ENCODE measurements around the gene SUOX.

SUOX gene

DNA sequence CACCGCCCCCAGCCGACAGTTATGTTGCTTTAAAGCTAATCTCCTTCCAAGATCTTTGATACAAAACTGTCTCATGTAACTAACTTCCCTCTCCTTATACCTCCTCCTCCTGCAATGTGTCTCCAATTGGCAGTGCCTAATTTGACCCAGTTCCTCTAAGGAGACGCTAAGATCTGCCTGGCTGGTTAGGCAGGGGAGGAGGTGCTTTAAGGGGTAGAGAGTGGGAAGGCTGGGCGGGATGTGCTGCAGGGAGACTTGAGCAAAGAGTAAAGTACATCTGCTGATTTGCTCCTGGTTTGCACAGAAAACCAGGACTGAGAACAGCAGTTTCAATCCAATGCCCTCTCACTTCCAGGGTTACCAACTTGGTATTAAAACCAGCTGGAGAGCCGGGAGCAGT is 16.4 kb downstream of the SUOX start:
- Histone ChIP-seq H3K27ac (ENCODE audit: low read depth, low read length, poor library complexity, severe bottlenecking) (no peak overlapping the region), H3K36me3 (ENCODE audit: insufficient read depth, low read length) (no peaks in the 10 kb centered on the region), H3K9me2 (ENCODE audit: low read depth, low read length) (no peaks in the 10 kb centered on the region), H3K4me2 (ENCODE audit: low read length) (no peak overlapping the region), H3K4me1 (ENCODE audit: insufficient read depth, low read length, severe bottlenecking) (peaks cover 8% of the 10 kb centered on the region), H3K9me3 (ENCODE audit: low read length) (no peaks in the 10 kb centered on the region), H3K4me3 (ENCODE audit: low read depth, low read length, poor library complexity, severe bottlenecking) (no peak overlapping the region), H3K27me3 (ENCODE audit: insufficient read depth, low read length) (no peaks in the 10 kb centered on the region), H3K79me2 (ENCODE audit: insufficient read depth, low read length) (no peaks in the 10 kb centered on the region), H4K20me1 (ENCODE audit: insufficient read depth, low read length) (no peaks in the 10 kb centered on the region), H2AFZ (ENCODE audit: low read length) (no peak overlapping the region), H3F3A (ENCODE audit: insufficient read depth, low read length) (no peaks in the 10 kb centered on the region), H3K9ac (ENCODE audit: low read length) (no peak overlapping the region)
- TF ChIP-seq EZH2 (IDR thresholded peaks at IDR 0.05; ENCODE audit: borderline replicate concordance, low read length) = no peak
- TF ChIP-seq, protein P1, sequence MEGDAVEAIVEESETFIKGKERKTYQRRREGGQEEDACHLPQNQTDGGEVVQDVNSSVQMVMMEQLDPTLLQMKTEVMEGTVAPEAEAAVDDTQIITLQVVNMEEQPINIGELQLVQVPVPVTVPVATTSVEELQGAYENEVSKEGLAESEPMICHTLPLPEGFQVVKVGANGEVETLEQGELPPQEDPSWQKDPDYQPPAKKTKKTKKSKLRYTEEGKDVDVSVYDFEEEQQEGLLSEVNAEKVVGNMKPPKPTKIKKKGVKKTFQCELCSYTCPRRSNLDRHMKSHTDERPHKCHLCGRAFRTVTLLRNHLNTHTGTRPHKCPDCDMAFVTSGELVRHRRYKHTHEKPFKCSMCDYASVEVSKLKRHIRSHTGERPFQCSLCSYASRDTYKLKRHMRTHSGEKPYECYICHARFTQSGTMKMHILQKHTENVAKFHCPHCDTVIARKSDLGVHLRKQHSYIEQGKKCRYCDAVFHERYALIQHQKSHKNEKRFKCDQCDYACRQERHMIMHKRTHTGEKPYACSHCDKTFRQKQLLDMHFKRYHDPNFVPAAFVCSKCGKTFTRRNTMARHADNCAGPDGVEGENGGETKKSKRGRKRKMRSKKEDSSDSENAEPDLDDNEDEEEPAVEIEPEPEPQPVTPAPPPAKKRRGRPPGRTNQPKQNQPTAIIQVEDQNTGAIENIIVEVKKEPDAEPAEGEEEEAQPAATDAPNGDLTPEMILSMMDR (IDR thresholded peaks at IDR 0.05; ENCODE audit: low read length) = no peak

DNA sequence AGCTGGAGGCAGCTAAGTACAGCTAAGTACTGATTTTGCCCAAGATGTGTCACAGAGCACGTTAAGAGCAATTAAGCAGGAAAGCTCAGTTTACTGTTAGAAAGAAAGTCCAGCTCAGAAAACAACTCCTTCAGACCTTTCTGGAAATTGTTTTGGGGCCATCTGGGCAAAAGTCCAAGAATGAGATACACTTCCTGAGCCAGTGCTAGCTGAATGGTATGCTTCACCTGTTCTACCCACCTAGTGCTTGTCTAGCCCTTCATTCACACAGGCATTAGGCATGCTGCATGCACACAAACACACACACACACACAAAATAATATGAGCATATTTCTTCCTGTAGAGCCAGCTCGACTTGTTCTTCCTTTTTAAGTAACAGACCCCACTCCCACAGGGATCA is 17.1 kb downstream of the SUOX start:
- no peak for TF ChIP-seq EZH2 (IDR thresholded peaks at IDR 0.05; ENCODE audit: borderline replicate concordance, low read length)
- TF ChIP-seq, protein P1 (IDR thresholded peaks at IDR 0.05; ENCODE audit: low read length) = no peak
- Histone ChIP-seq H3F3A (ENCODE audit: insufficient read depth, low read length) (no peaks in the 10 kb centered on the region), H4K20me1 (ENCODE audit: insufficient read depth, low read length) (no peaks in the 10 kb centered on the region), H3K79me2 (ENCODE audit: insufficient read depth, low read length) (no peaks in the 10 kb centered on the region), H3K9ac (ENCODE audit: low read length) (no peak overlapping the region), H3K9me2 (ENCODE audit: low read depth, low read length) (no peaks in the 10 kb centered on the region), H3K27ac (ENCODE audit: low read depth, low read length, poor library complexity, severe bottlenecking) (no peak overlapping the region), H3K4me2 (ENCODE audit: low read length) (no peak overlapping the region), H3K4me3 (ENCODE audit: low read depth, low read length, poor library complexity, severe bottlenecking) (no peak overlapping the region), H2AFZ (ENCODE audit: low read length) (no peak overlapping the region), H3K9me3 (ENCODE audit: low read length) (no peaks in the 10 kb centered on the region), H3K36me3 (ENCODE audit: insufficient read depth, low read length) (no peaks in the 10 kb centered on the region), H3K27me3 (ENCODE audit: insufficient read depth, low read length) (no peaks in the 10 kb centered on the region), H3K4me1 (ENCODE audit: insufficient read depth, low read length, severe bottlenecking) (peaks cover 8% of the 10 kb centered on the region)

DNA sequence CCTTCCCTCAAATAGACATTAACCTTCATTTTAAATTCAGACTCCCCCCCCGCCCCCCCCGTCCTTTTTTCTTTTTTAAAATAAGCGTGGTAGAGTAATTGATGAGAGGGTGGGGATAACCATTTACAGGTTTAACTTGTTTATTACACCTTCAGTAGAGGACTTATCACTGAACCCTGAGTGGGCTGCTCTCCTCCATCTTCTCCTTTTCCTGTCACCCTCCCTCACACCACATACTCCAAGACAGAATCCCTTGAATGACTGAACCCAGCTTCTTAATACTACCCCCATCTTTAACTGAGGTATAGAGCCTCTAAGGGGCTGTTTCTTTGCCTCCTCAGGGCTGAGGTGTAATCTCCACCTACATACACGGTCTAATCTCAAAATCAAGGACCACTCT is 20.1 kb downstream of the SUOX start:
- no peak overlapping the region for H3K9ac ChIP-seq (ENCODE audit: low read length)
- TF ChIP-seq, protein P1 (IDR thresholded peaks at IDR 0.05; ENCODE audit: low read length) = no peak
- TF ChIP-seq EZH2 (IDR thresholded peaks at IDR 0.05; ENCODE audit: borderline replicate concordance, low read length) = no peak
- H3K9me2 ChIP-seq (ENCODE audit: low read depth, low read length) = no peaks in the 10 kb centered on the region

More for the DNA sequence above, 20.1 kb downstream of the SUOX start:
- H3K79me2 ChIP-seq (ENCODE audit: insufficient read depth, low read length) = no peaks in the 10 kb centered on the region
- H3F3A ChIP-seq (ENCODE audit: insufficient read depth, low read length) = no peaks in the 10 kb centered on the region
- H3K4me3 ChIP-seq (ENCODE audit: low read depth, low read length, poor library complexity, severe bottlenecking) = no peak overlapping the region
- H3K4me2 ChIP-seq (ENCODE audit: low read length) = no peak overlapping the region
- no peak overlapping the region for H2AFZ ChIP-seq (ENCODE audit: low read length)
- no peaks in the 10 kb centered on the region for H4K20me1 ChIP-seq (ENCODE audit: insufficient read depth, low read length)
- no peaks in the 10 kb centered on the region for H3K9me3 ChIP-seq (ENCODE audit: low read length)
- no peak overlapping the region for H3K27ac ChIP-seq (ENCODE audit: low read depth, low read length, poor library complexity, severe bottlenecking)
- H3K27me3 ChIP-seq (ENCODE audit: insufficient read depth, low read length) = no peaks in the 10 kb centered on the region
- peaks cover 8% of the 10 kb centered on the region for H3K4me1 ChIP-seq (ENCODE audit: insufficient read depth, low read length, severe bottlenecking)
- no peaks in the 10 kb centered on the region for H3K36me3 ChIP-seq (ENCODE audit: insufficient read depth, low read length)

All from OCI-LY1 (cell line).